Body of pancreas (tissue), 4 donors: Measurements from ENCODE around the gene KLHL8.

Source experiments
- POLR2A ChIP-seq, 3 donors: fragments of 450-650 bp; IDR thresholded peaks; one replicate each; pipeline ENCODE4 v1.6.1; 2016; ENCODE audit warnings: antibody characterized with exemption in 3 of 3, mild to moderate bottlenecking in 2 of 3
- TF ChIP-seq, protein P1 (sequence below), 7 experiments: fragments of 450-650 bp in 4 of 7; fragments of 200-600 bp in 3 of 7; sonication (generic) in 3 of 7; IDR thresholded peaks; one replicate each; pipeline ENCODE4 v1.5.1; 2016 to 2019; ENCODE audit warnings: antibody characterized with exemption in 7 of 7

GRCh38 chr4:87204559-87204958 is 15.9 kb downstream of the KLHL8 start:
- TF ChIP-seq, protein P1, sequence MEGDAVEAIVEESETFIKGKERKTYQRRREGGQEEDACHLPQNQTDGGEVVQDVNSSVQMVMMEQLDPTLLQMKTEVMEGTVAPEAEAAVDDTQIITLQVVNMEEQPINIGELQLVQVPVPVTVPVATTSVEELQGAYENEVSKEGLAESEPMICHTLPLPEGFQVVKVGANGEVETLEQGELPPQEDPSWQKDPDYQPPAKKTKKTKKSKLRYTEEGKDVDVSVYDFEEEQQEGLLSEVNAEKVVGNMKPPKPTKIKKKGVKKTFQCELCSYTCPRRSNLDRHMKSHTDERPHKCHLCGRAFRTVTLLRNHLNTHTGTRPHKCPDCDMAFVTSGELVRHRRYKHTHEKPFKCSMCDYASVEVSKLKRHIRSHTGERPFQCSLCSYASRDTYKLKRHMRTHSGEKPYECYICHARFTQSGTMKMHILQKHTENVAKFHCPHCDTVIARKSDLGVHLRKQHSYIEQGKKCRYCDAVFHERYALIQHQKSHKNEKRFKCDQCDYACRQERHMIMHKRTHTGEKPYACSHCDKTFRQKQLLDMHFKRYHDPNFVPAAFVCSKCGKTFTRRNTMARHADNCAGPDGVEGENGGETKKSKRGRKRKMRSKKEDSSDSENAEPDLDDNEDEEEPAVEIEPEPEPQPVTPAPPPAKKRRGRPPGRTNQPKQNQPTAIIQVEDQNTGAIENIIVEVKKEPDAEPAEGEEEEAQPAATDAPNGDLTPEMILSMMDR (IDR thresholded peaks at IDR 0.05) = no peak
- TF ChIP-seq POLR2A (IDR thresholded peaks at IDR 0.05) = no peak
